GM23248 (cell line): ENCODE results near the gene LRRC9.

ENCODE experiments used
- EZH2 ChIP-seq: fragments of 200-600 bp; sonication (generic); IDR thresholded peaks from 2 replicates; pipeline ENCODE4 v1.6.1; 2018; ENCODE audit warnings: antibody characterized with exemption, mild to moderate bottlenecking; ENCODE audit not compliant: insufficient read depth, poor library complexity, severe bottlenecking
- EZH2phosphoT487 ChIP-seq: fragments of 200-600 bp; sonication (generic); IDR thresholded peaks from 2 replicates; pipeline ENCODE4 v1.6.1; 2018; ENCODE audit warnings: antibody characterized with exemption, moderate library complexity, mild to moderate bottlenecking, low read depth; ENCODE audit not compliant: insufficient read depth

DNA sequence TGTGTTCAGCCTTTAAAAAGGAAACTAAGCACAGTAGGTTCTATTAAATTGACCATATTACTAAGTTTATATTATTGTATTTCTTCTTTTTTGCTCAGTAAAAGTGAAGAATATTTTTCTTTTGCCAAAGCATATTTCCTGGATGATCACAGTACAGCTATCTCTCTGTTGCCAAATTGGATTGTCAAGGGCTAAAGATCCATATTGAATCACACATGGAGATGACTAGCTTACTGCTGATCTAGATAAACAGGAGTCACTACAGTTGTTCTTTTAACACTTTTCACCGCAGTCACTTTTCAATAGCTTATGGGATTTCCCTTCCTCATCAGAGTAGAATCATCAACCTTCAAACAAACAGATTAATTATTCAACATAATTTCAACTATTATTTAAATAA is 78.6 kb downstream of the LRRC9 start:
- TF ChIP-seq EZH2 (no peak), EZH2phosphoT487 (no peak)
